ENCODE results near the gene INSIG2. TPM values are rescaled to one million over a fixed set of nuclear protein-coding genes. Genes with fewer than 3 reads are reported as not detected.
A peak's percentile ranks its signal among the peaks of the same experiment; 100 is the strongest.

Gene INSIG2
- total and polyA plus RNA-seq, 9 of the 15 experiments (the other 6 are each of a cell fraction or from before 2014, with no cell fraction given) = 1.5 to 34.2 (median 6.4) TPM

GRCh38 chr2:118088051-118089024, at the start of gene INSIG2 (continued):
- TF ChIP-seq ZBTB43 (CRISPR knock-in tag; IDR thresholded peaks at IDR 0.05) (no peak), ELK3 (CRISPR knock-in tag; IDR thresholded peaks at IDR 0.05) (no peak), JUNB (CRISPR knock-in tag; conservative IDR thresholded peaks at IDR 0.05) (no peak), ZNF384 (IDR thresholded peaks at IDR 0.05; ENCODE audit: low read depth, low read length) (no peak), TRIM25 (IDR thresholded peaks at IDR 0.05; ENCODE audit: borderline replicate concordance) (no peak), CTBP1 (IDR thresholded peaks at IDR 0.05; ENCODE audit: borderline replicate concordance) (peak; percentile 85), ZNF668 (CRISPR knock-in tag; IDR thresholded peaks at IDR 0.05) (no peak), MTF1 (CRISPR knock-in tag; IDR thresholded peaks at IDR 0.05; ENCODE audit: borderline replicate concordance) (no peak), NRF1 (conservative IDR thresholded peaks at IDR 0.05 in 1 of 2, IDR thresholded peaks at IDR 0.05 in 1 of 2) (peak; percentile 96), TBL1XR1 (IDR thresholded peaks at IDR 0.05; ENCODE audit: low read length in 2 of 2) (peak in 1 of 2 experiments; percentile 29; a peak in 1 of 4 replicates), PCBP2 (IDR thresholded peaks at IDR 0.05; ENCODE audit: low read depth, low read length, poor library complexity, severe bottlenecking) (no peak), CREB3L1 (IDR thresholded peaks at IDR 0.05; ENCODE audit: borderline replicate concordance, low read depth) (peak; percentile 66; the same call in 1 of the 2 replicates), NR2C2 (CRISPR knock-in tag; IDR thresholded peaks at IDR 0.05) (no peak), NR2C2 (tag; IDR thresholded peaks at IDR 0.05) (peak; percentile 83), STAT5B (CRISPR knock-in tag; IDR thresholded peaks at IDR 0.05) (no peak), KHSRP (IDR thresholded peaks at IDR 0.05) (no peak), ZNF695 (CRISPR knock-in tag; IDR thresholded peaks at IDR 0.05) (no peak), ATF7 (IDR thresholded peaks at IDR 0.05) (peak; percentile 83), NR3C1 (CRISPR knock-in tag; IDR thresholded peaks at IDR 0.05) (no peak), BACH1 (tag; IDR thresholded peaks at IDR 0.05) (no peak), KAT2B (IDR thresholded peaks at IDR 0.05; ENCODE audit: low read depth, low read length) (no peak), SIX5 (IDR thresholded peaks at IDR 0.05; ENCODE audit: borderline replicate concordance in 1 of 2, insufficient read depth in 1 of 2, low read depth in 1 of 2, low read length in 2 of 2) (peak in 1 of 2 experiments; percentile 66; a peak in 2 of 4 replicates)
